H1 (cell line): ENCODE measurements around the gene KCNK3. TPM values are rescaled to one million over a fixed set of nuclear protein-coding genes. Genes with fewer than 3 reads are reported as not detected.

Experiments used
- CHD2 ChIP-seq: IDR thresholded peaks from 2 replicates; pipeline ENCODE4 v1.6.1; 2012; ENCODE audit warnings: low read length, improper control_type of control experiment
- EP300 ChIP-seq, 2 experiments: IDR thresholded peaks; 1 replicate in 1 of 2; 2 replicates in 1 of 2; pipeline ENCODE4 v1.6.1; 2011 to 2012; ENCODE audit warnings: low read depth in 2 of 2, low read length in 2 of 2, mild to moderate bottlenecking in 2 of 2, borderline replicate concordance in 1 of 2, inconsistent platforms in 1 of 2, moderate library complexity in 1 of 2
- GTF2F1 ChIP-seq: IDR thresholded peaks from 2 replicates; pipeline ENCODE4 v1.6.1; 2012; ENCODE audit warnings: low read depth, low read length, improper control_type of control experiment, borderline replicate concordance
- YY1 ChIP-seq: IDR thresholded peaks from 2 replicates; pipeline ENCODE4 v1.6.1; 2011; ENCODE audit warnings: low read depth, mild to moderate bottlenecking, low read length
- polyA plus RNA-seq, 7 experiments: library from polyadenylated mRNA; depleted of rRNA in 3 of 7; stranded (reverse) in 5 of 7; unstranded in 2 of 7; fragments of >200 nt in 5 of 7; fragments of 200-250 nt in 2 of 7; gene quantifications; 1 replicate in 5 of 7; 2 replicates in 1 of 7; 4 replicates in 1 of 7; pipeline versions ENCODE4 v1.2.1 to v1.2.3, GENCODE V29; 2011 to 2013; ENCODE audit warnings: missing spikeins in 2 of 7, mixed read lengths in 2 of 7
- total RNA-seq: library from RNA; stranded (reverse); fragmentation: NEBNext Ultra II Directional; extraction: Animal tissue kit (Norgen Biotek cat#: 25700); gene quantifications from 2 replicates; pipeline ENCODE4 v1.2.1, GENCODE V29; 2021

KCNK3 gene
- total and polyA plus RNA-seq, 2 of the 8 experiments (the other 6 are each of a cell fraction or from before 2014, with no cell fraction given), result 0.29 to 0.30 TPM

DNA sequence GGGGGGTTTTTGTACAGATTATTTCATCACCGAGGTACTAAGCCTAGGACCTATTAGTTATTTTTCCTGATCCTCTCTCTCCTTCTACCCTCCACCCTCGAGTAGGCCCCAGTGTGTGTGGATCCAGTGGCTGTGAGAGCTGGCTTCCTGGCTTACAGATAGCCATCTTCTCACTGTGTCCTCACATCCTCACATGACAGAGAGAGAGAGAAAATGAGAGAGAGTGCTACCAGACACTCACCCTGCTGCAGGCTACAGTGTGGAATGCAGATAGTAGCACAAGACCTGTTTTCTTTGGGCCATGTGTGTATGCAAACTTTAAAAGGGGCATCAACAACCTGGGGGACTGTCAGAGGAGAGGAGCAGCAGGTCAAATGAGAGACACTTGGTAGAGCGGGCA is 9.5 kb downstream of the KCNK3 start (continued):
- no peak for TF ChIP-seq GTF2F1
- TF ChIP-seq CHD2, result no peak
- no peak for TF ChIP-seq EP300 (IDR thresholded peaks at IDR 0.05; ENCODE audit: borderline replicate concordance in 1 of 2, low read depth in 2 of 2, low read length in 2 of 2)
- TF ChIP-seq YY1, result no peak
